ENCODE data around the gene COPZ1. TPM values are rescaled to one million over a fixed set of nuclear protein-coding genes. Genes with fewer than 3 reads are reported as not detected.

Gene COPZ1
- total RNA-seq, 1 donor, result 139 TPM

- no peak overlapping the region for H3K4me3 ChIP-seq (ENCODE audit: low read depth, low read length)
- TF ChIP-seq CTCF (IDR thresholded peaks at IDR 0.05; ENCODE audit: insufficient read depth, low read depth, low read length), result no peak
- DNase-seq (ENCODE audit: low read depth), result no peak
Observed at GRCh38 chr12:54357506-54358190, 32.7 kb downstream of the COPZ1 start.

GRCh38 chr12:54358191-54358944, 33.4 kb downstream of the COPZ1 start:
- no peak for DNase-seq (ENCODE audit: low read depth)
- TF ChIP-seq CTCF (IDR thresholded peaks at IDR 0.05; ENCODE audit: insufficient read depth, low read depth, low read length), result no peak
- H3K4me3 ChIP-seq (ENCODE audit: low read depth, low read length), result peak overlapping the region; percentile 73

GRCh38 chr12:54358945-54359761, 34.2 kb downstream of the COPZ1 start:
- no peak for TF ChIP-seq CTCF (IDR thresholded peaks at IDR 0.05; ENCODE audit: insufficient read depth, low read depth, low read length)
- peak overlapping the region; percentile 73 for H3K4me3 ChIP-seq (ENCODE audit: low read depth, low read length)
- DNase-seq (ENCODE audit: low read depth), result peak; percentile 98

GRCh38 chr12:54359762-54360351, 34.9 kb downstream of the COPZ1 start:
- H3K4me3 ChIP-seq (ENCODE audit: low read depth, low read length), result peak overlapping the region; percentile 73
- no peak for DNase-seq (ENCODE audit: low read depth)
- TF ChIP-seq CTCF (IDR thresholded peaks at IDR 0.05; ENCODE audit: insufficient read depth, low read depth, low read length), result no peak

GRCh38 chr12:54360717-54361456, 36.0 kb downstream of the COPZ1 start:
- peak; percentile 82 for DNase-seq (ENCODE audit: low read depth)
- H3K4me3 ChIP-seq (ENCODE audit: low read depth, low read length), result no peak overlapping the region
- peak; percentile 88 for TF ChIP-seq CTCF (IDR thresholded peaks at IDR 0.05; ENCODE audit: insufficient read depth, low read depth, low read length)

- H3K4me3 ChIP-seq (ENCODE audit: low read depth, low read length), result no peak overlapping the region
- no peak for DNase-seq (ENCODE audit: low read depth)
- no peak for TF ChIP-seq CTCF (IDR thresholded peaks at IDR 0.05; ENCODE audit: insufficient read depth, low read depth, low read length)
Observed at GRCh38 chr12:54363047-54363446, 38.1 kb downstream of the COPZ1 start.

Measured in fibroblast of villous mesenchyme (primary cell).